Endodermal cell (in vitro differentiated cells): ENCODE results near the gene PARP9. TPM values are rescaled to one million over a fixed set of nuclear protein-coding genes. Genes with fewer than 3 reads are reported as not detected.

ENCODE experiments used
- DNase-seq: peaks from one replicate; pipeline ENCODE4 v3.0.0-alpha.2; 2017
- H3K27ac ChIP-seq: 2 replicates; pipeline ENCODE4 v1.5.1; 2013; ENCODE audit warnings: mild to moderate bottlenecking, low read depth, low read length, moderate library complexity
- H3K27me3 ChIP-seq: 2 replicates; pipeline ENCODE4 v1.6.1; 2013; ENCODE audit warnings: mild to moderate bottlenecking, low read length, moderate library complexity; ENCODE audit not compliant: insufficient read depth, control insufficient read depth, poor library complexity, severe bottlenecking
- H3K36me3 ChIP-seq: 2 replicates; pipeline ENCODE4 v1.7.0; 2013; ENCODE audit warnings: mild to moderate bottlenecking, low read length, moderate library complexity; ENCODE audit not compliant: control insufficient read depth, insufficient read depth
- H3K4me1 ChIP-seq: one replicate; pipeline ENCODE4 v1.7.0; 2013; ENCODE audit warnings: low read length; ENCODE audit not compliant: control insufficient read depth, insufficient read depth
- H3K4me3 ChIP-seq: 2 replicates; pipeline ENCODE4 v1.5.1; 2013; ENCODE audit warnings: mild to moderate bottlenecking, low read length, moderate library complexity
- H3K9ac ChIP-seq: 2 replicates; pipeline ENCODE4 v1.6.1; 2013; ENCODE audit warnings: mild to moderate bottlenecking, low read length, moderate library complexity; ENCODE audit not compliant: poor library complexity, severe bottlenecking; ENCODE audit errors: extremely low read depth
- H3K9me3 ChIP-seq: 2 replicates; pipeline ENCODE4 v1.6.1; 2013; ENCODE audit warnings: mild to moderate bottlenecking, low read length, moderate library complexity; ENCODE audit not compliant: control insufficient read depth
- H3K27ac Mint-ChIP-seq: 2 replicates; pipeline ENCODE4 v1.8.0; 2020; ENCODE audit warnings: mixed read lengths
- H3K27me3 Mint-ChIP-seq: 2 replicates; pipeline ENCODE4 v1.8.0; 2021; ENCODE audit warnings: mild to moderate bottlenecking, mixed read lengths; ENCODE audit not compliant: insufficient read depth
- H3K36me3 Mint-ChIP-seq: 2 replicates; pipeline ENCODE4 v1.8.0; 2020; ENCODE audit warnings: low read depth, mixed read lengths
- H3K4me1 Mint-ChIP-seq: 2 replicates; pipeline ENCODE4 v1.8.0; 2020; ENCODE audit warnings: mixed read lengths
- H3K4me3 Mint-ChIP-seq: 2 replicates; pipeline ENCODE4 v1.8.0; 2020; ENCODE audit warnings: mild to moderate bottlenecking, moderate library complexity, mixed read lengths
- H3K9me3 Mint-ChIP-seq: 2 replicates; pipeline ENCODE4 v1.8.0; 2020; ENCODE audit warnings: mild to moderate bottlenecking, mixed read lengths
- WGBS, 2 experiments: methylation state at CpG; one replicate each; pipeline versions ENCODE4 v1.1.5 to v1.1.7; 2013; ENCODE audit warnings: missing lambda C conversion rate in 2 of 2, mixed read lengths in 1 of 2; ENCODE audit not compliant: insufficient coverage in 1 of 2, insufficient read length in 1 of 2; 5-methylcytosine and 5-hydroxymethylcytosine counted together
- total RNA-seq, 2 donors: library from RNA; stranded (reverse); fragmentation: NEBNext Ultra II Directional in 1 of 2; extraction: Animal tissue kit (Norgen Biotek cat#: 25700) in 1 of 2; gene quantifications; 2 replicates in 1 of 2; 3 replicates in 1 of 2; pipeline ENCODE4 v1.2.1, GENCODE V29; 2021
- TF ChIP-seq, protein P1 (sequence below): fragments of 200-600 bp; sonication (generic); conservative IDR thresholded peaks from 2 replicates; pipeline ENCODE4 v1.5.0; 2021; ENCODE audit warnings: antibody characterized with exemption, mild to moderate bottlenecking

PARP9 gene
- total RNA-seq, 2 donors from 2014 or later, result 3.7 to 4.3 TPM

DNA sequence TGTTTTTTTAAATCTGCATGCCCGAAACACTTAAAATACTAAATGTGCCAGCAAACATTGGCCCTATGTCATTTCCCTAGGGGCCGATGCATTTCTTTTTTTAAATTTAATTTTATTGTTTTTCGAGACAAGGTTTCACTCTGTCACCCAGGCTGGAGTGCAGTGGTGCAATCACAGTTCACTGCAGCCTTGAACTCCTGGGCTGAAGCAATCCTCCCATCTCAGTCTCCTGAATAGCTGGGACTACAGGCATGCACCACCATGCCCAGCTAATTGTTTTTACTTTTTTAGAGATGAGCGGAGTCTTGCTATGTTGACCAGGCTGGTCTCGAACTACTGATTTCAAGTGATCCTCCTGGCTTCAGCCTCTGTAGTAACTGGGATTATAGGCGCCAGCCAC is 5.5 kb downstream of the PARP9 start:
- Mint-ChIP-seq H3K36me3 (no peaks in the 10 kb centered on the region), H3K4me1 (peaks cover 15% of the 10 kb centered on the region), H3K27ac (no peak overlapping the region), H3K4me3 (no peak overlapping the region), H3K9me3 (no peaks in the 10 kb centered on the region), H3K27me3 (no peaks in the 10 kb centered on the region)
- H3K4me1 ChIP-seq, result no peaks in the 10 kb centered on the region
- TF ChIP-seq, protein P1, sequence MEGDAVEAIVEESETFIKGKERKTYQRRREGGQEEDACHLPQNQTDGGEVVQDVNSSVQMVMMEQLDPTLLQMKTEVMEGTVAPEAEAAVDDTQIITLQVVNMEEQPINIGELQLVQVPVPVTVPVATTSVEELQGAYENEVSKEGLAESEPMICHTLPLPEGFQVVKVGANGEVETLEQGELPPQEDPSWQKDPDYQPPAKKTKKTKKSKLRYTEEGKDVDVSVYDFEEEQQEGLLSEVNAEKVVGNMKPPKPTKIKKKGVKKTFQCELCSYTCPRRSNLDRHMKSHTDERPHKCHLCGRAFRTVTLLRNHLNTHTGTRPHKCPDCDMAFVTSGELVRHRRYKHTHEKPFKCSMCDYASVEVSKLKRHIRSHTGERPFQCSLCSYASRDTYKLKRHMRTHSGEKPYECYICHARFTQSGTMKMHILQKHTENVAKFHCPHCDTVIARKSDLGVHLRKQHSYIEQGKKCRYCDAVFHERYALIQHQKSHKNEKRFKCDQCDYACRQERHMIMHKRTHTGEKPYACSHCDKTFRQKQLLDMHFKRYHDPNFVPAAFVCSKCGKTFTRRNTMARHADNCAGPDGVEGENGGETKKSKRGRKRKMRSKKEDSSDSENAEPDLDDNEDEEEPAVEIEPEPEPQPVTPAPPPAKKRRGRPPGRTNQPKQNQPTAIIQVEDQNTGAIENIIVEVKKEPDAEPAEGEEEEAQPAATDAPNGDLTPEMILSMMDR, result no peak
- no peak overlapping the region for H3K4me3 ChIP-seq
- H3K9ac ChIP-seq, result no peak overlapping the region
- H3K27ac ChIP-seq, result no peak overlapping the region
- DNase-seq, result peak; percentile 18
- H3K9me3 ChIP-seq, result no peaks in the 10 kb centered on the region
- 89 to 96% methylated on average over 6 of the region's 6 CpGs for WGBS, 2 experiments
- H3K36me3 ChIP-seq, result no peaks in the 10 kb centered on the region
- peaks cover 2% of the 10 kb centered on the region for H3K27me3 ChIP-seq

DNA sequence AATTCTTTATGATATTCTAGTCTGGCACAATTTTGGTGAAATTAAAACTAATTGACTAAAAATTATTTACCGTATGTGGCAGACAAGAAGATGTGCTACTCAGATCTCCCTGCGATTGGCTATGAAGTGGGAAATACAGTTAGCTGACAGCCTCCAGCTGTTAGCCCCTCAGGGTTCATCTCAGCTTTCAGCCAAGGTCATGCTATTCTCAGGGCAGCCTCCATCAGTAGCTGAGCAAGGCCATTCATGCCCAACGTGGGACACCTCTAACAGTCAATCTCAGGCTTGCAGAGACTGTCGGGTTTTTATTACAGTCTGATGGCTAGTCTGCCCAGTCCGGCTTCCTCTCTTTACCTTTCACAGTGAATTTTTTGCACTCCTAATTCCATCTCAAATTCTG is 6.7 kb downstream of the PARP9 start:
- Mint-ChIP-seq H3K9me3 (no peaks in the 10 kb centered on the region), H3K36me3 (no peaks in the 10 kb centered on the region), H3K4me3 (no peak overlapping the region), H3K4me1 (peaks cover 13% of the 10 kb centered on the region), H3K27me3 (no peaks in the 10 kb centered on the region), H3K27ac (no peak overlapping the region)
- 57 to 93% methylated on average over 3 to 5 of the region's 5 CpGs for WGBS, 2 experiments
- DNase-seq, result peak; percentile 18
- TF ChIP-seq, protein P1, result no peak
- H3K4me3 ChIP-seq, result no peak overlapping the region
- H3K27me3 ChIP-seq, result no peaks in the 10 kb centered on the region
- no peaks in the 10 kb centered on the region for H3K9me3 ChIP-seq
- H3K4me1 ChIP-seq, result no peaks in the 10 kb centered on the region
- no peak overlapping the region for H3K27ac ChIP-seq
- no peak overlapping the region for H3K9ac ChIP-seq
- no peaks in the 10 kb centered on the region for H3K36me3 ChIP-seq

DNA sequence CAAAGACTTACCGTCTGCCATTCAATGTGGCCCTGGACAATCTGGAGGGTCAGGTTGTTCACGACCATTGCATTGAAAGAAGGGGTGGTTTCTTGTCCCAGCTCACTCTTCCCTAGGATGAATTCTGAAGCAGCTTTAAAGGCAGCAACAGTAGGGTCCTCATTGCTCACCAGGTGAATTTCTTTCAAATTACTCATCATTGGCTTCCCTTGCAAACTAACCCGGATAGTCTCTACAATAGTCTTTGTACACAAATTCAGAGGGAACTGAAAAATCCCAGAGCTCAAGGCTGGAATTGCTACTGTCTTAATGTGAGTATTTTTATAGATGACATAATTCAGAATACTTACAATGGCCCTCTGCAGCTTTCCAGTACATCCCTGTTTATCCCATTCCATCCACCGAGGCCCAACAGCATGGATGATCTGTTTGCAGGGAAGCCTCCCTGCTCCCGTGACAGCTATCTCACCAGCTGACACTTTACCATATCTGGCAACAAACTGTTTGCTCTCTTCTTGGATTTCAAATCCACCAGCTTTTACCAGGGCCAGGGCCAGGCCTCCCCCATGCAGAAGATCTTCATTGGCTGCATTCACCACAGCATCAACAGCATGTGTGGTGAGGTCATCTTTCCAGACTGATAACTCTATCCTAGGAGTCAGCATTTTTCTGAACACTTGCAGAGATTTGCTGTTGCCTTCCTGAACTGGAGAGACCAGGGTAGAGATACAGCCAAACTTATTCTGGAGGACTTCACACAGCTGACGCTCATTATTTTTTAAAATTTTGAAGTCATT is 8.6 kb downstream of the PARP9 start:
- H3K36me3 Mint-ChIP-seq, result no peaks in the 10 kb centered on the region
- H3K4me1 Mint-ChIP-seq, result peaks cover 12% of the 10 kb centered on the region
- H3K27me3 ChIP-seq, result no peaks in the 10 kb centered on the region
- no peak overlapping the region for H3K27ac ChIP-seq
- 87 to 91% methylated on average over 5 to 6 of the region's 6 CpGs for WGBS, 2 experiments
- H3K4me1 ChIP-seq, result no peaks in the 10 kb centered on the region
- no peaks in the 10 kb centered on the region for H3K9me3 Mint-ChIP-seq
- H3K27me3 Mint-ChIP-seq, result no peaks in the 10 kb centered on the region
- no peak overlapping the region for H3K4me3 ChIP-seq
- TF ChIP-seq, protein P1, result no peak
- no peaks in the 10 kb centered on the region for H3K9me3 ChIP-seq
- H3K4me3 Mint-ChIP-seq, result no peak overlapping the region
- peak; percentile 38 for DNase-seq
- H3K36me3 ChIP-seq, result no peaks in the 10 kb centered on the region
- H3K27ac Mint-ChIP-seq, result no peak overlapping the region
- H3K9ac ChIP-seq, result no peak overlapping the region
